A673 (cell line): ENCODE measurements around the gene AURKAIP1.

Experiments used
- EZH2 ChIP-seq: fragments of 200-600 bp; sonication (generic); IDR thresholded peaks from 2 replicates; pipeline ENCODE4 v1.6.1; 2017; ENCODE audit warnings: borderline replicate concordance, low read depth, mild to moderate bottlenecking, mixed read lengths, antibody characterized with exemption, low read length; ENCODE audit not compliant: poor library complexity, severe bottlenecking
- TF ChIP-seq, protein P1 (sequence below): fragments of 300-800, 200-600 bp; sonication (generic); conservative IDR thresholded peaks from 2 replicates; pipeline ENCODE4 v1.5.1; 2017; ENCODE audit warnings: low read depth, mild to moderate bottlenecking, antibody characterized with exemption, low read length, moderate library complexity, mixed read lengths

- TF ChIP-seq, protein P1, sequence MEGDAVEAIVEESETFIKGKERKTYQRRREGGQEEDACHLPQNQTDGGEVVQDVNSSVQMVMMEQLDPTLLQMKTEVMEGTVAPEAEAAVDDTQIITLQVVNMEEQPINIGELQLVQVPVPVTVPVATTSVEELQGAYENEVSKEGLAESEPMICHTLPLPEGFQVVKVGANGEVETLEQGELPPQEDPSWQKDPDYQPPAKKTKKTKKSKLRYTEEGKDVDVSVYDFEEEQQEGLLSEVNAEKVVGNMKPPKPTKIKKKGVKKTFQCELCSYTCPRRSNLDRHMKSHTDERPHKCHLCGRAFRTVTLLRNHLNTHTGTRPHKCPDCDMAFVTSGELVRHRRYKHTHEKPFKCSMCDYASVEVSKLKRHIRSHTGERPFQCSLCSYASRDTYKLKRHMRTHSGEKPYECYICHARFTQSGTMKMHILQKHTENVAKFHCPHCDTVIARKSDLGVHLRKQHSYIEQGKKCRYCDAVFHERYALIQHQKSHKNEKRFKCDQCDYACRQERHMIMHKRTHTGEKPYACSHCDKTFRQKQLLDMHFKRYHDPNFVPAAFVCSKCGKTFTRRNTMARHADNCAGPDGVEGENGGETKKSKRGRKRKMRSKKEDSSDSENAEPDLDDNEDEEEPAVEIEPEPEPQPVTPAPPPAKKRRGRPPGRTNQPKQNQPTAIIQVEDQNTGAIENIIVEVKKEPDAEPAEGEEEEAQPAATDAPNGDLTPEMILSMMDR, result no peak
- TF ChIP-seq EZH2, result no peak
Observed at GRCh38 chr1:1422465-1423244, 47.6 kb upstream of the AURKAIP1 start.
